H1 (cell line): ENCODE measurements around the gene ZNF423. TPM values are rescaled to one million over a fixed set of nuclear protein-coding genes. Genes with fewer than 3 reads are reported as not detected.
A peak's percentile ranks its signal among the peaks of the same experiment; 100 is the strongest.

Experiments
- CTCF ChIA-PET: fragments of 300-600 bp; sonication (Branson Sonifier 250); formaldehyde crosslinking; loops from one replicate; lab custom pipeline; 2021; ENCODE audit not compliant: partially characterized antibody; lab: Charles Lee
- POLR2A ChIA-PET: fragments of 300-600 bp; sonication (Branson Sonifier 250); formaldehyde crosslinking; loops from one replicate; lab custom pipeline; 2021; ENCODE audit warnings: inconsistent platforms; ENCODE audit not compliant: partially characterized antibody; lab: Charles Lee
- DNase-seq, 2 experiments: peaks; one replicate each; pipeline versions ENCODE4 v3.0.0 to v3.0.0-alpha.2; 2010 to 2022; ENCODE audit warnings: low spot score in 2 of 2, low read depth in 1 of 2, mixed read lengths in 1 of 2
- FAIRE-seq: peaks from 2 replicates; lab custom pipeline; 2011; peaks lifted over from hg19 to GRCh38; lab: Jason Lieb, UNC
- H2AFZ ChIP-seq: 2 replicates; pipeline ENCODE4 v1.8.1; 2012; ENCODE audit warnings: low read length, inconsistent platforms
- H2AK5ac ChIP-seq: 2 replicates; pipeline ENCODE4 v1.6.1; 2013; ENCODE audit warnings: low read depth, low read length
- H2BK120ac ChIP-seq: replicated peaks from 2 replicates; pipeline ENCODE3; 2013; ENCODE audit warnings: low read depth, low read length, inconsistent platforms
- H2BK12ac ChIP-seq: 2 replicates; pipeline ENCODE4 v1.6.1; 2013; ENCODE audit warnings: low read depth, low read length
- H2BK15ac ChIP-seq: 2 replicates; pipeline ENCODE4 v1.6.1; 2013; ENCODE audit warnings: low read length
- H2BK20ac ChIP-seq: 2 replicates; pipeline ENCODE4 v1.6.1; 2013; ENCODE audit warnings: low read length
- H2BK5ac ChIP-seq: 2 replicates; pipeline ENCODE4 v1.6.1; 2013; ENCODE audit warnings: low read depth, low read length
- H3K14ac ChIP-seq: 2 replicates; pipeline ENCODE4 v1.6.1; 2013; ENCODE audit warnings: inconsistent platforms; ENCODE audit not compliant: insufficient read length
- H3K18ac ChIP-seq: 2 replicates; pipeline ENCODE4 v1.6.1; 2013; ENCODE audit warnings: low read length; ENCODE audit errors: extremely low read depth
- H3K23ac ChIP-seq: 2 replicates; pipeline ENCODE4 v1.6.1; 2013; ENCODE audit warnings: inconsistent platforms; ENCODE audit not compliant: insufficient read length
- H3K23me2 ChIP-seq: 2 replicates; pipeline ENCODE4 v1.6.1; 2013; ENCODE audit warnings: low read depth, low read length
- H3K27ac ChIP-seq: 2 replicates; pipeline ENCODE4 v1.6.1; 2011; ENCODE audit warnings: low read depth, low read length, inconsistent platforms
- H3K27me3 ChIP-seq, 4 experiments: replicated peaks in 1 of 4; 1 replicate in 1 of 4; 2 replicates in 3 of 4; pipeline versions ENCODE4 v1.6.1 to v1.8.1; 2011 to 2013; ENCODE audit warnings: low read length in 3 of 4, mild to moderate bottlenecking in 3 of 4, inconsistent platforms in 2 of 4, mixed read lengths in 2 of 4, moderate library complexity in 1 of 4; ENCODE audit not compliant: control insufficient read depth in 3 of 4, insufficient read depth in 3 of 4; ENCODE audit errors: extremely low read depth in 1 of 4
- H3K36me3 ChIP-seq, 4 experiments: 2 replicates each; pipeline versions ENCODE4 v1.6.1 to v1.8.1; 2011 to 2013; ENCODE audit warnings: mild to moderate bottlenecking in 4 of 4, low read length in 3 of 4, moderate library complexity in 2 of 4, control low read depth in 1 of 4, inconsistent platforms in 1 of 4; ENCODE audit not compliant: insufficient read depth in 4 of 4, control insufficient read depth in 2 of 4
- H3K4ac ChIP-seq: replicated peaks from 2 replicates; pipeline ENCODE3; 2013; ENCODE audit warnings: low read length, low read depth, mixed read lengths, inconsistent platforms; ENCODE audit not compliant: insufficient read length
- H3K4me1 ChIP-seq, 4 experiments: replicated peaks in 1 of 4; 1 replicate in 1 of 4; 2 replicates in 3 of 4; pipeline versions ENCODE4 v1.6.1 to v1.8.1; 2011 to 2013; ENCODE audit warnings: low read length in 3 of 4, inconsistent platforms in 2 of 4, mixed read lengths in 1 of 4; ENCODE audit not compliant: insufficient read depth in 4 of 4, control insufficient read depth in 3 of 4
- H3K4me2 ChIP-seq, 2 experiments: 2 replicates each; pipeline versions ENCODE4 v1.6.1 to v1.8.1; 2011 to 2013; ENCODE audit warnings: low read depth in 2 of 2, low read length in 2 of 2, control low read depth in 1 of 2, inconsistent platforms in 1 of 2, mild to moderate bottlenecking in 1 of 2; ENCODE audit not compliant: insufficient read depth in 1 of 2
- H3K4me3 ChIP-seq, 4 experiments: fragments of 200-600, 300-600 bp in 1 of 4; sonication (generic), shearing (Covaris generic), sonication (Bioruptor Twin) in 1 of 4; 2 replicates each; pipeline versions ENCODE4 v1.5.1 to v1.8.1; 2011 to 2016; ENCODE audit warnings: low read length in 4 of 4, low read depth in 3 of 4, control low read depth in 2 of 4, inconsistent platforms in 2 of 4, mild to moderate bottlenecking in 2 of 4, mixed read lengths in 1 of 4, moderate library complexity in 1 of 4; ENCODE audit not compliant: insufficient read depth in 2 of 4; ENCODE audit errors: extremely low read depth in 1 of 4
- H3K56ac ChIP-seq: replicated peaks from 2 replicates; pipeline ENCODE3; 2013; ENCODE audit warnings: low read depth, mild to moderate bottlenecking, mixed read lengths, low read length, inconsistent platforms; ENCODE audit not compliant: insufficient read length
- H3K79me1 ChIP-seq: 2 replicates; pipeline ENCODE4 v1.6.1; 2013; ENCODE audit warnings: low read depth, low read length, control low read depth
- H3K79me2 ChIP-seq, 2 experiments: 2 replicates each; pipeline versions ENCODE4 v1.6.1 to v1.8.1; 2012 to 2013; ENCODE audit warnings: low read length in 2 of 2, mild to moderate bottlenecking in 2 of 2, inconsistent platforms in 1 of 2; ENCODE audit not compliant: insufficient read depth in 2 of 2, control insufficient read depth in 1 of 2
- H3K9ac ChIP-seq, 4 experiments: replicated peaks in 1 of 4; 1 replicate in 1 of 4; 2 replicates in 3 of 4; pipeline versions ENCODE4 v1.6.1 to v1.8.1; 2011 to 2013; ENCODE audit warnings: low read depth in 3 of 4, low read length in 3 of 4, control low read depth in 2 of 4, mild to moderate bottlenecking in 2 of 4, moderate library complexity in 2 of 4, inconsistent platforms in 1 of 4; ENCODE audit errors: extremely low read depth in 1 of 4
- H3K9me3 ChIP-seq, 2 experiments: 2 replicates each; pipeline versions ENCODE4 v1.6.1 to v1.8.1; 2012 to 2013; ENCODE audit warnings: mild to moderate bottlenecking in 2 of 2, moderate library complexity in 2 of 2, control low read depth in 1 of 2, inconsistent platforms in 1 of 2, low read depth in 1 of 2, low read length in 1 of 2, mixed read lengths in 1 of 2; ENCODE audit not compliant: insufficient read depth in 2 of 2
- H4K20me1 ChIP-seq, 2 experiments: replicated peaks in 1 of 2; 2 replicates each; pipeline versions ENCODE3 to v1.8.1; 2011 to 2013; ENCODE audit warnings: inconsistent platforms in 2 of 2, low read length in 2 of 2, mild to moderate bottlenecking in 1 of 2; ENCODE audit not compliant: insufficient read depth in 2 of 2, control insufficient read depth in 1 of 2
- H4K5ac ChIP-seq: 2 replicates; pipeline ENCODE4 v1.6.1; 2013; ENCODE audit warnings: low read length, low read depth, mixed read lengths, inconsistent platforms; ENCODE audit not compliant: insufficient read length
- H4K8ac ChIP-seq: 2 replicates; pipeline ENCODE4 v1.8.0; 2013; ENCODE audit warnings: mild to moderate bottlenecking, moderate library complexity, low read length, inconsistent platforms; ENCODE audit not compliant: insufficient read depth; ENCODE audit errors: extremely low read depth
- H4K91ac ChIP-seq: replicated peaks from 2 replicates; pipeline ENCODE3; 2013; ENCODE audit warnings: low read length, mixed read lengths, inconsistent platforms; ENCODE audit not compliant: insufficient read length
- BACH1 ChIP-seq: IDR thresholded peaks from 2 replicates; pipeline ENCODE4 v1.6.1; 2012; ENCODE audit warnings: low read length, improper control_type of control experiment
- NRF1 ChIP-seq: IDR thresholded peaks from 2 replicates; pipeline ENCODE4 v1.6.1; 2011; ENCODE audit warnings: mild to moderate bottlenecking, low read depth, low read length, improper control_type of control experiment
- POLR2A ChIP-seq, 2 experiments: IDR thresholded peaks; 1 replicate in 1 of 2; 2 replicates in 1 of 2; pipeline ENCODE4 v1.6.1; 2011; ENCODE audit warnings: low read depth in 2 of 2, low read length in 2 of 2, mild to moderate bottlenecking in 2 of 2; ENCODE audit errors: control extremely low read depth in 1 of 2
- SIN3A ChIP-seq, 2 experiments: IDR thresholded peaks in 1 of 2; conservative IDR thresholded peaks in 1 of 2; 2 replicates each; pipeline ENCODE4 v1.6.1; 2011 to 2012; ENCODE audit warnings: low read length in 2 of 2, improper control_type of control experiment in 1 of 2, low read depth in 1 of 2, mild to moderate bottlenecking in 1 of 2
- TAF1 ChIP-seq: IDR thresholded peaks from 2 replicates; pipeline ENCODE4 v1.6.1; 2011; ENCODE audit warnings: mild to moderate bottlenecking, low read depth, low read length
- WGBS, 2 experiments: shearing (Covaris generic) in 1 of 2; methylation state at CpG; one replicate each; pipeline versions ENCODE4 v1.1.6 to v1.1.7; 2013 to 2015; ENCODE audit warnings: low lambda C conversion rate in 2 of 2, mixed read lengths in 2 of 2, inconsistent platforms in 1 of 2, low coverage in 1 of 2, missing lambda C conversion rate in 1 of 2; ENCODE audit not compliant: insufficient replicate concordance in 2 of 2, insufficient coverage in 1 of 2, insufficient read length in 1 of 2; ENCODE audit errors: extremely low coverage in 1 of 2, missing lambda C conversion rate in 1 of 2; 5-methylcytosine and 5-hydroxymethylcytosine counted together
- polyA plus RNA-seq, 7 experiments: library from polyadenylated mRNA; depleted of rRNA in 3 of 7; stranded (reverse) in 5 of 7; unstranded in 2 of 7; fragments of >200 nt in 5 of 7; fragments of 200-250 nt in 2 of 7; gene quantifications; 1 replicate in 5 of 7; 2 replicates in 1 of 7; 4 replicates in 1 of 7; pipeline versions ENCODE4 v1.2.1 to v1.2.3, GENCODE V29; 2011 to 2013; ENCODE audit warnings: missing spikeins in 2 of 7, mixed read lengths in 2 of 7
- total RNA-seq: library from RNA; stranded (reverse); fragmentation: NEBNext Ultra II Directional; extraction: Animal tissue kit (Norgen Biotek cat#: 25700); gene quantifications from 2 replicates; pipeline ENCODE4 v1.2.1, GENCODE V29; 2021
- TF ChIP-seq, protein P1 (sequence below): IDR thresholded peaks from 2 replicates; pipeline ENCODE4 v1.6.1; 2011; ENCODE audit warnings: low read depth, mild to moderate bottlenecking, low read length; ENCODE audit not compliant: insufficient read depth

The ZNF423 gene
- total and polyA plus RNA-seq, 2 of the 8 experiments (the other 6 are each of a cell fraction or from before 2014, with no cell fraction given), result 38.2 to 52.3 TPM

DNA sequence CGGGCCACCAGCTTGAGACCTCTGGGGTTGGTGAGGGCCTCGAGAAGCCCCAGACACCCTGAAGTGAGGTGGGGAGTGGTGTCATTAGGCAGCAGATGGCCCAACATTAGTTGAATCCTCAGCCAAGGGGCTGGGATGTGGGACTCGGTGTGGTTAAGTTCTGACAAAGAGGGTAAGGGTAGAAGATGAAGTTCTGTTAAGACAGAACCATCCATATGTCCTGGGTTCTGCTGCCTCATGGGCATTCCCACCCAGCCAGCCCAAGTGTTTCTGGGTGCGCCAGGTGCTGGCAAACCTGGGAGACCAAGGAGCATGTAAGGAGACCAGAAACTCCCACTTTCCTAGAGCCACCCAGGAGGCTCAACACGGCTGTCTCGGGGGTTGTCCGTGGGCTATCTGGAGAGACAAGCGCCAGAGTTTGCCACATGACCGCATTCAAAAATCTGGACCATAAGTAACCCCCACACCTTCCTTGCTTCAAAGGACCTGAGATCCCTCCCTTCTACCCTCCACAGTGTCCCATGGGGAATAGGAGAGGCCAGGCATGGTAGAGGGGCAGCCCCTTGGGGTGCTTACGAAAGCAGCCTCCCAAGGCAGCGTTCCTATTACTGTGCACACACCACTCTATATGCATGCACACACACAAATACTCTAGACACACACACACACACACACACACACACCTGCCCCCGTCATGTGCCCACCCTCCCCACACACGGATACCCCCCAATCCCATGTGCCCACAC is 353.6 kb downstream of the ZNF423 start:
- H4K20me1 ChIP-seq, result peaks cover 0 to 6% of the 10 kb centered on the region in 2 experiments
- H4K5ac ChIP-seq, result no peak overlapping the region
- no peak overlapping the region for H2BK120ac ChIP-seq
- H2BK15ac ChIP-seq, result no peak overlapping the region
- CTCF ChIA-PET, result interaction anchor here (0.8 kb wide), 1 partner anchor 37 kb away, joined by 3 read pairs; no protein-coding TSS in a partner anchor
- H3K14ac ChIP-seq, result no peak overlapping the region
- peaks cover 8% of the 10 kb centered on the region; the same call in 1 of the 2 replicates for H3K23me2 ChIP-seq
- POLR2A ChIA-PET, result no interaction called here
- no peak overlapping the region for H3K56ac ChIP-seq
- H3K27me3 ChIP-seq, result no peaks in the 10 kb centered on the region
- no peak overlapping the region for H2BK5ac ChIP-seq
- 0 out of 7 replicates have a peak overlapping the region, but pooled peaks of 1 of the 4 experiments have one; percentile 13 for H3K9ac ChIP-seq
- H3K18ac ChIP-seq, result no peak overlapping the region
- H3K79me1 ChIP-seq, result no peaks in the 10 kb centered on the region; the same call in 1 of the 2 replicates
- TF ChIP-seq, protein P1, sequence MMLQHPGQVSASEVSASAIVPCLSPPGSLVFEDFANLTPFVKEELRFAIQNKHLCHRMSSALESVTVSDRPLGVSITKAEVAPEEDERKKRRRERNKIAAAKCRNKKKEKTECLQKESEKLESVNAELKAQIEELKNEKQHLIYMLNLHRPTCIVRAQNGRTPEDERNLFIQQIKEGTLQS, result no peak
- TF ChIP-seq SIN3A (conservative IDR thresholded peaks at IDR 0.05 in 1 of 2, IDR thresholded peaks at IDR 0.05 in 1 of 2; ENCODE audit: low read depth in 1 of 2, low read length in 2 of 2) (no peak), TAF1 (no peak), NRF1 (no peak), POLR2A (IDR thresholded peaks at IDR 0.05; ENCODE audit: control extremely low read depth in 1 of 2, low read depth in 2 of 2, low read length in 2 of 2) (no peak), BACH1 (no peak)
- DNase-seq, result no peak
- no peak for FAIRE-seq
- no peak overlapping the region for H4K8ac ChIP-seq
- H2BK20ac ChIP-seq, result no peak overlapping the region
- H2BK12ac ChIP-seq, result no peak overlapping the region
- H3K27ac ChIP-seq, result no peak overlapping the region
- H3K4me3 ChIP-seq, result no peak overlapping the region
- no peak overlapping the region for H2AK5ac ChIP-seq
- H4K91ac ChIP-seq, result no peak overlapping the region
- H3K4me1 ChIP-seq, result no peaks in the 10 kb centered on the region; a peak in 1 of 7 replicates
- 90% methylated on average over 13 of the region's 13 CpGs; no CpG with 5 or more reads in 1 of the 2 experiments for WGBS, 2 experiments
- no peak overlapping the region for H3K4me2 ChIP-seq
- H3K79me2 ChIP-seq, result no peaks in the 10 kb centered on the region
- no peaks in the 10 kb centered on the region for H3K9me3 ChIP-seq
- H3K23ac ChIP-seq, result no peak overlapping the region
- H3K36me3 ChIP-seq, result no peaks in the 10 kb centered on the region
- H2AFZ ChIP-seq, result no peak overlapping the region
- no peak overlapping the region for H3K4ac ChIP-seq
